Adrenal gland (tissue), 12 donors: Measurements from ENCODE around the gene FUT1. TPM values are rescaled to one million over a fixed set of nuclear protein-coding genes. Genes with fewer than 3 reads are reported as not detected.
"Not testable (repeated sequence)": the region's sequence is repeated elsewhere in the genome, so short reads cannot be mapped to it uniquely, and the experiment has no call there.

Experiments
- DNase-seq, 7 donors: peaks; one replicate each; pipeline ENCODE4 v3.0.0-alpha.2; 2019 to 2020
- H3K27ac ChIP-seq, 5 donors: fragments of 200-600 bp; sonication (generic) in 4 of 5; 1 replicate in 3 of 5; 2 replicates in 2 of 5; pipeline versions ENCODE4 v1.5.1 to v1.8.0; 2016 to 2020; ENCODE audit warnings: mild to moderate bottlenecking in 1 of 5
- H3K27me3 ChIP-seq: fragments of 200-600 bp; 2 replicates; pipeline ENCODE4 v1.8.0; 2021
- H3K36me3 ChIP-seq, 2 donors: fragments of 200-600 bp; replicated peaks in 1 of 2; 1 replicate in 1 of 2; 2 replicates in 1 of 2; pipeline versions ENCODE4 v1.5.1 to v1.8.0; 2018 to 2022
- H3K4me1 ChIP-seq, 2 donors: fragments of 200-600 bp; replicated peaks in 1 of 2; 1 replicate in 1 of 2; 2 replicates in 1 of 2; pipeline versions ENCODE4 v1.5.1 to v1.8.0; 2018 to 2021
- H3K4me3 ChIP-seq, 4 donors: fragments of 200-600 bp; sonication (generic) in 3 of 4; one replicate each; pipeline ENCODE4 v1.5.1; 2016 to 2018
- H3K9me3 ChIP-seq, 3 donors: fragments of 200-600 bp; sonication (generic) in 1 of 3; replicated peaks in 1 of 3; 1 replicate in 2 of 3; 2 replicates in 1 of 3; pipeline versions ENCODE4 v1.5.1 to v1.8.0; 2016 to 2021
- CTCF ChIP-seq, 6 experiments: fragments of 450-650 bp in 4 of 6; fragments of 200-600 bp in 2 of 6; sonication (generic) in 1 of 6; IDR thresholded peaks; 1 replicate in 5 of 6; 2 replicates in 1 of 6; pipeline versions ENCODE4 v1.5.1 to v1.8.0; 2016 to 2021; ENCODE audit warnings: antibody characterized with exemption in 6 of 6, mild to moderate bottlenecking in 2 of 6, moderate library complexity in 1 of 6
- POLR2A ChIP-seq, 2 donors: fragments of 450-650 bp; IDR thresholded peaks; one replicate each; pipeline ENCODE4 v1.6.1; 2017; ENCODE audit warnings: antibody characterized with exemption in 2 of 2, mild to moderate bottlenecking in 2 of 2, moderate library complexity in 1 of 2
- WGBS, 4 donors: extraction: QIAGEN DNeasy Blood & Tissue Kit in 2 of 4; methylation state at CpG; one replicate each; pipeline versions ENCODE4 v1.1.5 to v1.1.7; 2013 to 2017; 5-methylcytosine and 5-hydroxymethylcytosine counted together
- intact Hi-C, 2 donors: fragments of 100-400 bp; cut with DNase I; formaldehyde crosslinking; loops; one replicate each; pipeline versions ENCODE4 v1.14.1 to v1.15.0; 2022 to 2023
- polyA plus RNA-seq, 3 donors: library from polyadenylated mRNA; stranded (reverse); fragments of 200-250 nt in 2 of 3; fragments of 350-450 nt in 1 of 3; fragmentation: Illumina TruSeq in 1 of 3; extraction: RNeasy Lipid Tissue Mini Kit (QIAGEN cat#74804) in 1 of 3; gene quantifications; one replicate each; pipeline ENCODE4 v1.2.3, GENCODE V29; 2013 to 2014
- total RNA-seq, 9 donors: library from RNA; depleted of rRNA in 4 of 9; stranded (reverse); fragments of >200 nt in 4 of 9; fragments of 120-200 nt in 1 of 9; fragmentation: NEBNext Ultra II Directional in 1 of 9; extraction: Animal tissue kit (Norgen Biotek cat#: 25700) in 1 of 9; gene quantifications; one replicate each; pipeline versions ENCODE4 v1.1.0 to v1.2.4, GENCODE V29; 2013 to 2023
- donor health status: healthy with polysubstance abuse.
- donor health status: Bipolar disorder and iron deficiency.
- donor health status: DM: yes; HTN: yes; CAD: no.
- donor health status: DM: no; HTN: no; CAD: no.
- donor health status: DM: no; HTN: no; CAD: no.
- donor health status: DM: yes; HTN: yes; CAD: no.

Gene FUT1
- total and polyA plus RNA-seq, 12 donors, result 1.2 to 4.5 (median 2.0) TPM

GRCh38 chr19:48794291-48794690 is 41.9 kb upstream of the FUT1 start:
- H3K27ac ChIP-seq, result peak overlapping the region in 2 of 5 donors; percentile 77 to 93
- H3K27me3 ChIP-seq, result no peaks in the 10 kb centered on the region
- no peaks in the 10 kb centered on the region for H3K36me3 ChIP-seq
- no peak for DNase-seq
- TF ChIP-seq CTCF (IDR thresholded peaks at IDR 0.05), result no peak
- TF ChIP-seq POLR2A (IDR thresholded peaks at IDR 0.05), result no peak
- H3K4me1 ChIP-seq, result peaks cover 0 to 11% of the 10 kb centered on the region in 2 donors
- intact Hi-C loops, result loop anchor here (2.0 kb wide), 3 partner anchors 39 to 49 kb away; no protein-coding TSS in a partner anchor
- 70 to 86% (median 80%) methylated on average over 3 to 6 of the region's 6 CpGs for WGBS, 4 donors
- no peaks in the 10 kb centered on the region for H3K9me3 ChIP-seq
- no peak overlapping the region for H3K4me3 ChIP-seq

GRCh38 chr19:48793271-48793670 is 40.8 kb upstream of the FUT1 start:
- Histone ChIP-seq H3K27me3 (no peaks in the 10 kb centered on the region), H3K4me3 (no peak overlapping the region), H3K4me1 (peaks cover 0 to 11% of the 10 kb centered on the region in 2 donors), H3K9me3 (no peaks in the 10 kb centered on the region), H3K36me3 (no peaks in the 10 kb centered on the region), H3K27ac (no peak overlapping the region)
- TF ChIP-seq POLR2A (IDR thresholded peaks at IDR 0.05) (no peak), CTCF (IDR thresholded peaks at IDR 0.05) (no peak)
- WGBS, 4 donors, result 70 to 89% (median 76%) methylated on average over 6 to 8 of the region's 8 CpGs
- no peak for DNase-seq
- intact Hi-C loops, result no loop called here

- H3K36me3 ChIP-seq, H3K9me3 ChIP-seq, H3K4me1 ChIP-seq, H3K4me3 ChIP-seq, DNase-seq, H3K27ac ChIP-seq, H3K27me3 ChIP-seq: not testable (repeated sequence)
- intact Hi-C loops, result loop anchor here (2.0 to 10.0 kb wide), 2 partner anchors 55 to 113 kb away; partner anchors contain the start of gene NTN5 (in 1 of the 2)
- WGBS, 4 donors, result 78 to 85% (median 82%) methylated on average over 9 of the region's 9 CpGs
These were observed 34.9 kb upstream of the FUT1 start for GRCh38 chr19:48787331-48787730.

GRCh38 chr19:48786422-48786821 is 34.0 kb upstream of the FUT1 start:
- not testable (repeated sequence) for H3K9me3 ChIP-seq
- intact Hi-C loops, result loop anchor here (2.0 to 10.0 kb wide), 2 partner anchors 56 to 112 kb away; partner anchors contain the start of gene NTN5 (in 1 of the 2)

GRCh38 chr19:48784527-48784926 is 32.1 kb upstream of the FUT1 start:
- peak in 1 of 7 donors; percentile 35 for DNase-seq
- TF ChIP-seq POLR2A (IDR thresholded peaks at IDR 0.05), result no peak
- TF ChIP-seq CTCF (IDR thresholded peaks at IDR 0.05), result peak in 5 of 6 experiments; percentile 7 to 41 (median 39)
- WGBS, 4 donors, result 63 to 67% (median 65%) methylated on average over 5 of the region's 5 CpGs
- no peak overlapping the region for H3K4me3 ChIP-seq
- H3K36me3 ChIP-seq, result no peaks in the 10 kb centered on the region
- no peaks in the 10 kb centered on the region for H3K9me3 ChIP-seq
- H3K27me3 ChIP-seq, result no peaks in the 10 kb centered on the region
- H3K27ac ChIP-seq, result no peak overlapping the region
- H3K4me1 ChIP-seq, result peaks cover 14 to 17% of the 10 kb centered on the region in 2 donors
- intact Hi-C loops, result loop anchor here in 1 of 2 donors (10.0 kb wide), 1 partner anchor 110 kb away; the partner anchor contains the start of gene NTN5

More at GRCh38 chr19:48786422-48786821, 34.0 kb upstream of the FUT1 start:
- H3K27me3 ChIP-seq, H3K4me1 ChIP-seq, H3K4me3 ChIP-seq, H3K27ac ChIP-seq, H3K36me3 ChIP-seq, DNase-seq: not testable (repeated sequence)
- WGBS, 4 donors, result 89 to 94% (median 91%) methylated on average over 7 of the region's 7 CpGs
